Fibroblast of peridontal ligament (primary cell): ENCODE measurements around the gene CBFA2T2.
"Not testable (repeated sequence)": the region's sequence is repeated elsewhere in the genome, so short reads cannot be mapped to it uniquely, and the experiment has no call there.

Experiments used
- DNase-seq: peaks from one replicate; pipeline ENCODE4 v3.0.0-alpha.2; 2010; ENCODE audit errors: extremely low read depth

CBFA2T2 gene

DNA sequence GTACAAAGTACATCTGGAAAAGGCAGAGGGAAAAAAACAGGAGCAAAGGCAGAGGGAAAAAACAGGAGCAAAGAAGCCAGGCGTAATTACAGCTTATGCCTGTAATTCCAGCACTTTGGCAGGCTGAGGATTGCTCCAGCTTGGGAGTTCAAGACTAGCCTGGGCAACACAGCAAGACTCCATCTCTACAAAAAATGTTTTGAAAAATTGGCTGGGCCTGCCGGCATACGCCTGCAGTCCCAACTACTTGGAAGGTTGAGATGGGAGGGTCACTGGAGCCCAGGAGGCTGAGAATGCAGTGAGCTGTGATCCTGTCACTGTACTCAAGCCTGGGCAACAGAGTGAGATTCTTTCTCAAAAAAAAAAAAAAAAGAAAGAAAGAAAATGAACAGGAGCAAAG, 19.0 kb upstream of the CBFA2T2 start:
- DNase-seq: no peak

DNA sequence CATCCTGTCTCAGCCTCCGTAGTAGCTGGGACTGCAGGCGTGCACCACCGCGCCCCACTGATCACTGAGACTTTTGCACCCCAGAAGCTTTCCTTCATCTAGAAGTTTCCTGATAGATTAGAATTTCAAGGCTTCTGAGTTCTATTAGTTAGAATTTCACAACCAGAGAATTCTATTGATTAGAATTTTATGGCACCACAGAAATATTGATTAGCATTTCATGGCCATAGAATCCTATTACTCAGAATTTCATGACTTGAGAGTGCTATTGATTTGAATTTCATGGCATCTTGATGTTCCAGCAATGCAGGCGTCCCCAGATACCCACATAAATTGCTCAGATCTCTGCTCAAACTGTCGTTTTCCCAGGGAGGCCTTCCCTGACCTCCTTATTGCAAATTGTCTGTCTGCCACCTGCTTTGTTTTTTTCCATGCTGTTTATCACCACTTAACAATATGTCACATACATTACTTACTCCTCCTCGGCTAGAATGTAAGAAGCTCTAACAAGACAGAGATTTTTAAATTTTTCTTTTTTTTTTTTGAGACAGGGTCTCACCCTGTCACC, 16.9 kb upstream of the CBFA2T2 start:
- DNase-seq: no peak

DNA sequence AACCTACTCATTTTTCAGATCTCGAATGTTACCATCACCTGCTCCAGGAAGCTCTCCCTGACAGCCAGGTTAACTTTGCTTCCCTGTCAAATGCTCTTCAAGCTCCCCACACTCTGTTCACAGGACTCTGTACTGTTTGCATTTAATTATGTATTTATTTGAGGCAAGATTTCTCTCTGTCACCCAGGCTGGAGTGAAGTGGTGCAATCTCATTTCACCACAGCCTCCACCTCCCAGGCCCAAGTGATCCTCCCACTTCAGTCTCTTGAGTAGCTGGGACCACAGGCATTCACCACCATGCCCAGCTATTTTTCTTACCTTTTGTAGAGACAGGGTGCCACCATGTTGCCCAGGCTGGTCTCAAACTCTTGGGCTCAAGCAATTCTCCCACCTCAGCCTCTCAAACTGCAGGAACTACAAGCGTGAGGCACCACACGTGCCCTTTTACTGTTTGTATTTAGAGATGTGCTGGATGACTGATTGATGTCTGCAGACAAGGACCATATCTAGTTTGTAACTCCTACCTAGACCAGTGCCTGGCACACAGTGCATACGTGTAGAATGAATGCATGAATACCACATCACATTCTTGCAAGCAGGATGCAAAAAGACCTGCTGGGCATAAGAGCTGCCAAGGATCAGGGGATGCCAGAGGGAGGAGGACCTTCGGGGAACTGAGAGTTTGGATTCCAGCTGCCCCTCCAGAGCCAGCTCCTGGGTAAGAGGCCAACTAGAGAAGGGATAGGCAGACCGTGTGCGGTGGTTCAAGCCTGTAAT, 15.6 kb upstream of the CBFA2T2 start:
- no peak for DNase-seq

DNA sequence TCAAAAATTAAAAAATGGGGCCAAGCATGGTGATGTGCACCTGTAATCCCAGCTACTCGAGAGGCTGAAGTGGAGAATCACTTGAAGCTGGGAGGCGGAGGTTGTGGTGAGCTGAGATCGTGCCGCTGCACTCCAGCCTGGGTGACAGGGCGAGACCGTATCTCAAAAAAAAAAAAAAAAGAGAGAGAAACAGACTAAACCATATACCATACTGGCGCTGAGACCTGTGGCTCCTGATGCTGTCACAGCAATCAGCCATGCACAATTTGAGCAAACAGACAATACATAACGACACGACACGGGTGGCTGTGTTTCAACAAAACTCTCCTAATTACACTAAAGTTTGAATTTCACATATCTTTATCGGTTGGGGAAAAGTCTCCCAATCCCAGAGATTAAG, 14.9 kb upstream of the CBFA2T2 start:
- DNase-seq: no peak

DNA sequence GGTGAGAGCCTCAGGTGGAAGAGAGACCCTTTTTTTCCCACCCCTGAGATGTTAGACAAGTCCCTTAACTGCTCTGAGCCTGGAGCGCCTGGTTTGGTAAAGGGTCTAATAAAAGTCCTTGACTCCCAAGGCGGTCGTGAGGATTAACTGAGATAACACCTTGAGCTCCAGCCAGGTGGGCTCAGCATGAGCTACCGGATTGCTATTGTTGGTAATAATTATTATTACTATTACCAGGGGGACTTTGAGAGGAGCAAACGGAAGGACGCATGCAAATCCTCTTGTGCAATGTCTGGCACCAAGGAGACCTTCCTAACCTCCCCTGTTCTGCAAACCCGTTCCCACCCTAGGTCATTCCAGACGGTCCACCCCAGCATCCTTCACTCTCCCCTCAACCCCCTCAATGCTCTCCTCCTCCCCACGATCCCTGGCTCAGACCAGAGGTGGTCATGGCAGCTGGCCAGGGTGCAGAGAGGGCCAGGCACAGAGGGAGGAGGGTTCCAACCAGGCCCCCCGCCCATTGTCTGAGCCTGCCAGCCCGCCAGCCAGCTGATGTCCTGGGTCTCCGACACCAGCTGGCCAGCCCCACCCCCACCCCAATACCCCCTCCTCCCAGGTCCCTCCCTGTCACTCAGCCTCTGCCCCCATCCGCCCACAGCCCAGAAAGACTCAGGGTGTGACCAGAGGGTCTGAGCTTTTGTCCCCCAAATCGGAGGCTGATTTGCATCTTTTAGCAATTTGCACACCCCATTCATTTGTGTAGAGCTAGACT, 14.3 kb upstream of the CBFA2T2 start:
- DNase-seq: no peak

DNA sequence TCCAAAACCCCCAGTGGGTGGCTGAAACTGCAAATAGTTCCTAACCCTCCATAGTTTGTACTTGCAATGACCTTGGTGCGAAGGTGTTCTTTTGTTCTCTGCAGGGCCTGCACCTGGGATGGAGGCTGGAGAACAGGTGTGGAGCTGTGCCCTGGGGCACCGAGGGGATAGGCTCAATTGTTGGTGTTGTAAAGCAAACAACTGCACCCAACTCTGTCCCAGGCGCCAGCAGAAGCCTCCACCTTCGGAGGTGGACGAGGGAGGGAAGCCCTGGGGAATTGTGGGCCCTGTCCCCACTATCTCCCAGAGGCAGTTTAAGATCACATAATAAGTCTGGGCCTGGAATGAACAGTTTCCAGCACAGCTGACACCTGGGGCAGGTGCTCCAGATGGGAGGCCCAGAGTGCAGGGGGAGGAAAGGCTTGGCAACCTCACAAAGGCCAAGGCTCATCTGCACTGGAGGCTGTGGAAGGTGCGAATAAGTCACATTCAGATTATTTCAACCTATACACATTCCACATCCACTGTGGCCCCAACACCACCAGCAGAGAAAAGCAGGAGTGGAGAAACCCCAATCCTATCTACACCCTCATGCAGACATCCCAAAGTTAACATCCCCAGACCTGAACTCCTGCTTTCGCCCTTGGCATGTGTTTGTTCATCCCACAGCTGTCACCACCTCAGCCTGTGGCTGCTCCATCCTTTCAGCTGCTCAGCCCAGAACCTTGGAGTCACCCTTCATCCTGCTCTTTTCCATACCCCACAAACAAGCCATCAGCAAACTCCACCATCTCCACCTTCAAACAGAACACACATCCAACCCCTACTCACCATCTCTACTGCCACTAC, 12.3 kb upstream of the CBFA2T2 start:
- no peak for DNase-seq

DNA sequence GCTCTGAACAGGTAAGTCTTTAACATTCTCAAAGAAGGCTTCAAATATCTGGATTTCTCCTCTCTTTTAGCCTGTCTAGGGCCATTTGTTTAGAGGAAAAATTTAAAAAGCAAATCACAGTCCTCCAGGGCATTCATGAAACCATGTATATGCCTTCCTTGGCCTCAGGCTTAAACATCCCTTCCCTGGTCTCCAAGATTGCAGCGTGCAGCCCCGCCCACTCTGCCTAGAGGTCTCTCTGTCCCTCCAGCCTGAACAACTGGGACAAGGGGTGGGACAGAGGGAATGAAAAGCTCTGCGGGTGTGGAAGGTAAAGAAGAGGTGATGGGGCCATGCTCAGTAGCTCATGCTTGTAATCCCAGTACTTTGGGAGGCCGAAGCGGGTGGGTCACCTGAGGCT, 9.8 kb upstream of the CBFA2T2 start:
- no peak for DNase-seq

DNA sequence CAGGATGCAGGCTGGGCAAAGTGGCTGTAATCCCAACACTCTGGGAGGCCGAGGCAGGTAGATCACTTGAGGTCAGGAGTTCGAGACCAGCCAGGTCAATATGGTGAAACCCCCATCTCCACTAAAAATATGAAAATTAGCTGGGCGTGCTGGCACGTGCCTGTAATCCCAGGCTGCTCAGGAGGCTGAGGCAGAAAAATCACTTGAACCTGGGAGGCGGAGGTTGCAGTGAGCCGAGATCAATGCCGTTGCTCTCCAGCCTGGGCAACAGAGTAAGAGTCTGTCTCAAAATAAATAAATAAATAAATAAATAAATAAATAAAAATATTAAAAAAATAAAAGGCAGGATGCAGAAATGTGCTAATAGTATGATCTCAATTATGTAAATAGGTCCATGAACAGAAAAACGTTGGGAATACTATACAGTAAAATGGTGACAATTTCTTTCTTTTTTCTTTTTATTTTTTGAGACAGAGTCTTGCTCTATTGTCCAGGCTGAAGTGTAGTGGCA, 8.4 kb upstream of the CBFA2T2 start:
- no peak for DNase-seq

DNA sequence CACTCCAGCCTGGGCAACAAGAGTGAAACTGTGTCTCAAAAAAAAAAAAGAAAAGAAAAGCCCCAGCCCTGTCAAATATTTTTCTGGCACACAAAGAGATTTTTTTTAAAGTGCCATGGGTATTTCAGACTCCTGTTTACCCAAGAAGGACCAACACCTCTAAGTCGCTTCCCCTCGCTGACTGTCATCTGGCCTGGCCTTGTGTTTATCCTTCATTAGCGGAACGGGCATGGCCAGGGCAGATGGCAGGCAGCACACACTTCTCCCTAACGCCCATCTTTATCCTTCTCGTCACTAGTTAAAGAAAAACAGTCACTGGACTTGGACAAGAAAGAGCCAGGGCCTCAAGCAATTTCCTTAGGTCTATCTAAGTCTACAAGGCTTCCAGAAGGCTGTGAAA, 7.3 kb upstream of the CBFA2T2 start:
- no peak for DNase-seq

DNA sequence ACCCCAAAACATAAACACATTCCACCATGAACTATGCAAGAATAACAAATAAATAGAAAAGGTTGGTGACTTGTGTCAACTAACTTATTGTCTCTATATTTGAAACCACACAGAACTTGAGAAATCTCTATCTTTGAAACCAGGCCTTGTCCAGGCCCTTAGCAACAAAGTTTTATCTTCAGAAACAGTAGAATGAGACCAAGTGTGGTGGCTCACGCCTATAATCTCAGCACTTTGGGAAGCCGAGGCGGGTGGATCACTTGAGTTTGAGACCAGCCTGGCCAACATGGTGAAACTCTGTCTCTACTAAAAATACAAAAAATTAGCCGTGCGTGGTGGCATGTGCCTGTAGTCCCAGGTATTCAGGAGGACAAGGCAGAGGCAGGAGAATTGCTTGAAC, 6.7 kb upstream of the CBFA2T2 start:
- DNase-seq: not testable (repeated sequence)

DNA sequence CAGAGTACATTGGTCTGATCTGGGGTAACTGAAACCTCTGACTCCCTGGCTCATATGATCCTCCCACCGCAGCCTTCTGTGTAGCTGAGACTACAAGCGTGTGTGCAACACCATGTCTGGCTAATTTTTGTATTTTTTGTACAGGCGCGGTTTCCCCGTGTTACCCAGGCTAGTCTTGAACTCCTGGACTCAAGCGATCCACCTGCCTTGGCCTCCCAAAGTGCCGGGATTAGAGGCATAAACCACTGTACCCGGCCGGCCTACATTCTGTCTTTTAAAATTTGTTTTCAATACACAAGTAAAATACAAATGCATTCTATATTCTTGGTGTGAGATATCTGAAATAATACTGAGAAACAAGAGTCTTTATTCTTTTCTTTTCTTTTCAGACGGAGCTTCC, 1.7 kb upstream of the CBFA2T2 start:
- no peak for DNase-seq

DNA sequence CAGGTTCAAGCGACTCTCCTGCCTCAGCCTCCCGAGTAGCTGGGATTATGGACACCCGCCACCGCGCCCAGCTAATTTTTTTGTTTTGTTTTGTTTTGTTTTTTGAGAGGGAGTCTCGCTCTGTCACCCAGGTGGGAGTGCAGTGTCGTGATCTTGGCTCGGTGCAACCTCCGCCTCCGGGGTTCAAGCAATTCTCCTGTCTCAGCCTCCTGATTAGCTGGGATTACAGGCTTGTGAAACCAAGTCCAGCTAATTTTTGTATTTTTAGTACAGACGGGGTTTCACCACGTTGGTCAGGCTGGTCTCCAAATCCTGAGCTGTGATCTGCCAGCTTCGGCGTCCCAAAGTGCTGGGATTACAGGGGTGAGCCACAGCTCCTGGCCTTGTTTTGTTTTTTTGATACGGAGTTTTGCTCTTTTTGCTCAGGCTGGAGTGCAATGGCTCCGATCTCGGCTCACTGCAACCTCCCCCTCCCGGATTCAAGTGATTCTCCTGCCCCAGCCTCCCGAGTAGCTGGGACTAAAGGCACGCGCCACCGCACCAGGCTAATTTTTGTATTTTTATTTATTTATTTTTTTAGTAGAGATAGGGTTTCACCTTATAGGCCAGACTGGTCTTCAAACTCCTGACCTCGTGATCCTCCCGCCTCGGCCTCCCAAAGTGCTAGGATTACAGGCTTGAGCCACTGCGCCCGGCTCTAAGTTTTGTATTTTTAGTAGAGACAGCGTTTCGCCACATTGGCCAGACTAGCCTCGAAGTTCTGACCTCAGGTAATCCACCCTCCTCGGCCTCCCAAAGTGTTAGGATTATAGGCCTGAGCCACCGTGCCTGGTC, 1.0 kb upstream of the CBFA2T2 start:
- DNase-seq: not testable (repeated sequence)

DNA sequence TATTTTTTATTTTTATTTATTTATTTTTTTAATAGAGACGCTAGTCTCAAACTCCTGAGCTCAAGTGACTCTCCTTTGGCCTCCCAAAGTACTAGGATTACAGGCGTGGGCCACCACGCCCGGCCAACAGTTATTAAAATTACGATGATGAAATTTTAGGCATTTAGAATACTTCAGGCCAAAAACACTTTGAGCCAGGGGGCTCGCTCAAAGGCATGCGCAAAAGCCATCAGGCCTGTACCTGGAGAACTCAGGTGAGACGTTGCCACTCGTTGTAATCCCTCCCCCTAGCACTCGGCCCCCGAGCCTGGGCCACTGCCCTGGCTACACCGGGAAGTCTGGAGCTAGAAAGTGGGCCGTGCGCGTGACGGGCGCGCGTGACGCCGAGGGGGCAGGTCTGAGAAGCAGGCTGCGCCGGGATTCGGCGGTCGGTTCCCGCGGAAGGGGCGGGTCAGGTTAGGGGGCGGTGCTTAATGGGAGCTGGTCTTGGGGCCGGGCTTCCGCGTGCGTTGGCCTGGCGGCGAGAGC, 337 bp upstream of the CBFA2T2 start:
- peak; percentile 94 for DNase-seq

DNA sequence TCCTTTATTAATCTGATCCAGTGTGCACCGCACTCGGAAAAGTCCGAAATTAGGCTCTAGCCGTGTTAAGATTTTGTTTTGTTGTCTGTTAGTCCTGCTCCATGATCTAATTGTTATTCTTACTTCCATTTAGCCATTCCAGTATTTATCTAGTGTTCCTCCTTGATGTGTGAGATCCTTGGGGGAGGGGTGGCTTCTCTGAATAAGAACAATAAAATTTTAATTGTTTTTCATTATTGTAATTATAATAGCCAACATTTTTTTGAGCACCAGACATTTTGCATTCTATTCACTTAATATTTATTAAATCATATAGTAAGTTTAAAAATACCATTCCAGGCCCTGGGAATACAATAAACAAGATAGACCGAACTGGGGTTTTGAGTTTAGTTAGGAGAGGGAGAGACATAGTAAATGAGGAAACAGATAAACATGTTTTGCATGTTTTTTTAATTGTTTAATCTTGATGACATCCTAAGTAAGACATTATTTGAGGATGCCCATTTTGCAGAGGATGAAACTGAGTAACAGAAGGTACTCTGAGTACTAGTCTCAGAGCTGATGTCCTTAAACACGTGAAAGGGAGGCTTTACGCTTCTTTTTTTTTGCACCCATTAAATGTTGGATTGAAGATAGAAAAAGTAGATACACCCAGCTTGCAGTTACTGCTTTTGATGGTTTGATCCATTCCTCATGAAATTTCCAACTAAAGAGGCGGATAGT, 1.2 kb downstream of the CBFA2T2 start:
- peak; percentile 8 for DNase-seq

DNA sequence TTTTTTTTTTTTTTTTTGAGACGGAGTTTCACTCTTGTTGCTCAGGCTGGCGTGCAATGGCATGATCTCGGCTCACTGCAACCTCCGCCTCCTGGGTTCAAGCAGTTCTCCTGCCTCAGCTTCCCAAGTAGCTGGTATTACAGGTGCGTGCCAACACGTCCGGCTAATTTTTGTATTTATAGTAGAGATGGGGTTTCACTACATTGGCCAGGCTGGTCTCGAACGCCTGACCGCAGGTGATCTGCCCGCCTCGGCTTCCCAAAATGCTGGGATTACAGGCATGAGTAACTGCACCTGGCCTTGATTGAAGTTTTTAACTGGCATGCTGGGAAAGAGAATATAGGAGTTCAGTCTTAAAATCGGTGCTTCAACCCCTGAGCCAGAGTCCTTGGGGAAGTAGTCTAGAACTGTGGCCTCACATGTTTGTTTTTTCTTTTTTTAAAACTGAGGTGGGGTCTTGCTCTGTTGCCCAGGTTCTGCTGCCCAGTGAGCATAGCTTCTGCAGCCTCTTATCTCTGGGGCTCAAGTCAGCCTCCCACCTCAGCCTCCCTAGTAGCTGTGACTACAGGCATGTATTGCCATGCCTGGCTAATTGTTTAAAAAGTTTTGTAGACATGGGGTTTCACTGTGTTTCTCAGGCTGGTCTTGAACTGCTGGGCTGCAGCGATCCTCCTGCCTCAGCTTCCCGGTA, 3.3 kb downstream of the CBFA2T2 start:
- no peak for DNase-seq

DNA sequence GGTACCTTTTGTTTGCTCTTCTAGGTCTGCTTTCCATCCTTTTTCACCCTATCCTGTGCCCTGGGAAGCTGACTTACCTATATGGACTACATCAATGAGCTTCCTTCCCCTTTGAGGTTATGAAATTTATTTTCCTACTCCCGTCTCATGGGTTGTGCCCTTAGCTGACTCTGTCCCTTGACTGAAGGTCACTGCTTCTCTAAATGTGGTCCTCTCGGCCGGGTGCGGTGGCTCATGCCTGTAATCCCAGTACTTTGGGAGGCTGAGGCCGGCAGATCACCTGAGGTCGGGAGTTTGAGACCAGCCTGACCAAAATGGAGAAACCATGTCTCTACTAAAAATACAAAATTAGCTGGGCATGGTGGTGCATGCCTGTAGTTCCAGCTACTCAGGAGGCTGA, 6.9 kb downstream of the CBFA2T2 start:
- DNase-seq: not testable (repeated sequence)

DNA sequence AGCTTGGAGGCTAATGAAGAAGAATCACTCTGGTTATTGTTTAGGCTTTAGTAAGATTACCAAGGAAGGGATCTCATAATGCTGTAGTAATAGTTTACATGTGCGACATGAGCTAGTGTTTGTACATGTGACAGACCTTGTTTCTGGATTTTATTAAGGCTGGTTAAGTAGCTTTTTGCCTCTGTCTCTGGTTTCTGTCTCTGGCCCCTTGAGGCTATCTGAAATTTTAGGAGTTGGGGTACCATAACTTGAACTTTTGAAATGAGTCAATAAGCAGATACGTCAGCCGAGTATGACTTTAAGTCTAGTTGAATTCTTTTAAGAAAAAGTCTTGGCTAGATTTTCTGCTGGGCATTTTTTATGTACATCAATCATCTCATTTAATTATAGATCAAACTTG, 9.5 kb downstream of the CBFA2T2 start:
- no peak for DNase-seq

DNA sequence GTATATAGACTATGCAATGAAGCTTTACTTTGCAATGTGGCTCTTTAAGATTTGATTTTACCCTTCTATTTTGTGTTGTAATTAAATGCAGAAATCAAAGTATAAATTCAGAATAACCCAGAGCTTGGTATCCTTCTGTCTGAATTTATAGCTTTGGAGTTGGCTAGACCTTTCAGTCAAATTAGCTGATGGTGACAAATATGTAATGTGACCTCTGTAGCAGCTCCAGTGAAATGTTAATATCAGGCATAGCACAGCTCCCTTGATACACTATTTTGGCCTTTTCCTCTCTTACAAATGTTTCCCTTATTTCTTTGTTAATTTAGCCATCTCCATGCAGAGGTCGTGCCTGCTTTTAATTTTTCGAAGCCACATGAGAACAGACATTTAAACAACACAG, 11.1 kb downstream of the CBFA2T2 start:
- no peak for DNase-seq

DNA sequence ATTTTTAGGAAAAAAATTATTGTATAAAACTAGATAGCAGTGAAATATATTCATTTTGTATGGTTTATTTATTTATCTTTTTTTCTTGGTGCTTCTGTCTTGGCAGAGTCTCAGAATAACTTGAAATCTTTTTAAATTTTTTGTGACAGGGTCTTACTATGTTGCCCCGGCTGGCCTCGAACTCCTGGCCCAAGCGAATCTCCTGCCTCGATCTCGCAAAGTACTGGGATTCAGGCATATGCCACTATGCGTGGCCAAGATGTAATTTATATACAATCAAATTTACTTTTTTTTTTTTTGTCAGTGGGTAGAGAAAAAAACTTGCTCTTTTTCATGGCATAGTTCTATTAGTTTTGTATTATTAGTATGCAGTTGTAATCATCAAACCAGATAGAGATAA, 13.7 kb downstream of the CBFA2T2 start:
- no peak for DNase-seq
